Breast epithelium (tissue), 3 donors: Measurements from ENCODE around the gene SHISA4.

ENCODE experiments used
- POLR2AphosphoS5 ChIP-seq, 3 donors: sonication (generic); formaldehyde crosslinking; IDR thresholded peaks; one replicate each; pipeline ENCODE4 v1.6.1; 2017; ENCODE audit warnings: antibody characterized with exemption in 3 of 3
- TF ChIP-seq, protein P1 (sequence below), 3 donors: fragments of 450-650 bp; IDR thresholded peaks; one replicate each; pipeline ENCODE4 v1.5.1; 2016 to 2017; ENCODE audit warnings: antibody characterized with exemption in 3 of 3, mild to moderate bottlenecking in 3 of 3, moderate library complexity in 3 of 3

DNA sequence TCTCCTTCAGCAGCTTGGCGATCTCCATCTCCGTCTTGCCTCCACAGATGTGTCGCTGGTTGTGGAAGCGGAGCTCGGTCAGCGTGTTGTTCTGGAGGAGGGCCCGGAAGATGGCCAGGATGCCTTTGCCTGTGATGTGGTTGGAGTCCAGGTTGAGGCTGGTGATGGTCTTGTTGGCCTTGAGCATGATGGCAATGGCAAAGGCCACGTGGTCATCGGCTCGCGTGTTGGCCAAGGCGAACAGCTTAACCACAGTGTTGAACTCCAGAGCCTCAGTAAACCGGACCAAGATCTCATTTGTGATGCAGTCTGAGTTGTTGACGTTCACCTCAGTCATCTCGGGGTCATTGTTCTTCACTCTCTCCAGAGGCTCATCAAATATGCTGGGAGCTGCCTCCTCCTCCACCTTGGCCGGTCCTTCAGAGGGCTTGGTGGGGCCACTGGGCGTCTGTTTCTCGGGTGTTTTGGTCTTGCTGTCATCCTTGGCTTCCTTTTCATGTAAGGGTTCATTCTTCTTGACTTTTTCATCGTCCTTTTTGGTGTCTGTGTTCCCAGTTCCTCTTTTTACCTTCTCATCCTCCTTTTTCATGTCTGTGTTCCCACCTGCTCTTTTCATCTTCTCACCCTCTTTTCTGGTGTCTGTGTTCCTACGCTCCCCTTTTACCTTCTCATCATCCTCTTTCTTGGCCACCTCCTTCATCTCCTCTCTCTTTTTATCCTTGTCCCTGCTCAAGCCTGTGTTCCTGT, 11.2 kb downstream of the SHISA4 start:
- TF ChIP-seq, protein P1, sequence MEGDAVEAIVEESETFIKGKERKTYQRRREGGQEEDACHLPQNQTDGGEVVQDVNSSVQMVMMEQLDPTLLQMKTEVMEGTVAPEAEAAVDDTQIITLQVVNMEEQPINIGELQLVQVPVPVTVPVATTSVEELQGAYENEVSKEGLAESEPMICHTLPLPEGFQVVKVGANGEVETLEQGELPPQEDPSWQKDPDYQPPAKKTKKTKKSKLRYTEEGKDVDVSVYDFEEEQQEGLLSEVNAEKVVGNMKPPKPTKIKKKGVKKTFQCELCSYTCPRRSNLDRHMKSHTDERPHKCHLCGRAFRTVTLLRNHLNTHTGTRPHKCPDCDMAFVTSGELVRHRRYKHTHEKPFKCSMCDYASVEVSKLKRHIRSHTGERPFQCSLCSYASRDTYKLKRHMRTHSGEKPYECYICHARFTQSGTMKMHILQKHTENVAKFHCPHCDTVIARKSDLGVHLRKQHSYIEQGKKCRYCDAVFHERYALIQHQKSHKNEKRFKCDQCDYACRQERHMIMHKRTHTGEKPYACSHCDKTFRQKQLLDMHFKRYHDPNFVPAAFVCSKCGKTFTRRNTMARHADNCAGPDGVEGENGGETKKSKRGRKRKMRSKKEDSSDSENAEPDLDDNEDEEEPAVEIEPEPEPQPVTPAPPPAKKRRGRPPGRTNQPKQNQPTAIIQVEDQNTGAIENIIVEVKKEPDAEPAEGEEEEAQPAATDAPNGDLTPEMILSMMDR (IDR thresholded peaks at IDR 0.05), result no peak
- TF ChIP-seq POLR2AphosphoS5 (IDR thresholded peaks at IDR 0.05), result no peak
